SK-N-MC (cell line): ENCODE data around the gene FREM2.

Source experiments
- EZH2 ChIP-seq: fragments of 200-600 bp; sonication (generic); IDR thresholded peaks from one replicate; pipeline ENCODE4 v1.6.1; 2017; ENCODE audit warnings: antibody characterized with exemption
- FOXP2 ChIP-seq: optimal IDR thresholded peaks from 2 replicates; pipeline ENCODE3; 2011; ENCODE audit warnings: mild to moderate bottlenecking, moderate library complexity; ENCODE audit not compliant: insufficient read depth; ENCODE audit errors: extremely low read length, control extremely low read depth
- POLR2AphosphoS5 ChIP-seq: IDR thresholded peaks from 2 replicates; pipeline ENCODE4 v1.6.1; 2012; ENCODE audit warnings: mild to moderate bottlenecking, low read depth, low read length, borderline replicate concordance

GRCh38 chr13:38775085-38775484 lies 88.2 kb downstream of the FREM2 start:
- no peak for TF ChIP-seq EZH2
- TF ChIP-seq POLR2AphosphoS5, result no peak
- no peak for TF ChIP-seq FOXP2
